H1 (cell line): ENCODE data around the gene C14orf93. TPM values are rescaled to one million over a fixed set of nuclear protein-coding genes. Genes with fewer than 3 reads are reported as not detected.

Source experiments
- CTCF ChIA-PET: fragments of 300-600 bp; sonication (Branson Sonifier 250); formaldehyde crosslinking; loops from one replicate; lab custom pipeline; 2021; ENCODE audit not compliant: partially characterized antibody; lab: Charles Lee
- POLR2A ChIA-PET: fragments of 300-600 bp; sonication (Branson Sonifier 250); formaldehyde crosslinking; loops from one replicate; lab custom pipeline; 2021; ENCODE audit warnings: inconsistent platforms; ENCODE audit not compliant: partially characterized antibody; lab: Charles Lee
- DNase-seq, 2 experiments: peaks; one replicate each; pipeline versions ENCODE4 v3.0.0 to v3.0.0-alpha.2; 2010 to 2022; ENCODE audit warnings: low spot score in 2 of 2, low read depth in 1 of 2, mixed read lengths in 1 of 2
- FAIRE-seq: peaks from 2 replicates; lab custom pipeline; 2011; peaks lifted over from hg19 to GRCh38; lab: Jason Lieb, UNC
- H2AFZ ChIP-seq: 2 replicates; pipeline ENCODE4 v1.8.1; 2012; ENCODE audit warnings: low read length, inconsistent platforms
- H2AK5ac ChIP-seq: 2 replicates; pipeline ENCODE4 v1.6.1; 2013; ENCODE audit warnings: low read depth, low read length
- H2BK120ac ChIP-seq: replicated peaks from 2 replicates; pipeline ENCODE3; 2013; ENCODE audit warnings: low read depth, low read length, inconsistent platforms
- H2BK12ac ChIP-seq: 2 replicates; pipeline ENCODE4 v1.6.1; 2013; ENCODE audit warnings: low read depth, low read length
- H2BK15ac ChIP-seq: 2 replicates; pipeline ENCODE4 v1.6.1; 2013; ENCODE audit warnings: low read length
- H2BK20ac ChIP-seq: 2 replicates; pipeline ENCODE4 v1.6.1; 2013; ENCODE audit warnings: low read length
- H2BK5ac ChIP-seq: 2 replicates; pipeline ENCODE4 v1.6.1; 2013; ENCODE audit warnings: low read depth, low read length
- H3K14ac ChIP-seq: 2 replicates; pipeline ENCODE4 v1.6.1; 2013; ENCODE audit warnings: inconsistent platforms; ENCODE audit not compliant: insufficient read length
- H3K18ac ChIP-seq: 2 replicates; pipeline ENCODE4 v1.6.1; 2013; ENCODE audit warnings: low read length; ENCODE audit errors: extremely low read depth
- H3K23ac ChIP-seq: 2 replicates; pipeline ENCODE4 v1.6.1; 2013; ENCODE audit warnings: inconsistent platforms; ENCODE audit not compliant: insufficient read length
- H3K23me2 ChIP-seq: 2 replicates; pipeline ENCODE4 v1.6.1; 2013; ENCODE audit warnings: low read depth, low read length
- H3K27ac ChIP-seq: 2 replicates; pipeline ENCODE4 v1.6.1; 2011; ENCODE audit warnings: low read depth, low read length, inconsistent platforms
- H3K27me3 ChIP-seq, 4 experiments: replicated peaks in 1 of 4; 1 replicate in 1 of 4; 2 replicates in 3 of 4; pipeline versions ENCODE4 v1.6.1 to v1.8.1; 2011 to 2013; ENCODE audit warnings: low read length in 3 of 4, mild to moderate bottlenecking in 3 of 4, inconsistent platforms in 2 of 4, mixed read lengths in 2 of 4, moderate library complexity in 1 of 4; ENCODE audit not compliant: control insufficient read depth in 3 of 4, insufficient read depth in 3 of 4; ENCODE audit errors: extremely low read depth in 1 of 4
- H3K36me3 ChIP-seq, 4 experiments: 2 replicates each; pipeline versions ENCODE4 v1.6.1 to v1.8.1; 2011 to 2013; ENCODE audit warnings: mild to moderate bottlenecking in 4 of 4, low read length in 3 of 4, moderate library complexity in 2 of 4, control low read depth in 1 of 4, inconsistent platforms in 1 of 4; ENCODE audit not compliant: insufficient read depth in 4 of 4, control insufficient read depth in 2 of 4
- H3K4ac ChIP-seq: replicated peaks from 2 replicates; pipeline ENCODE3; 2013; ENCODE audit warnings: low read length, low read depth, mixed read lengths, inconsistent platforms; ENCODE audit not compliant: insufficient read length
- H3K4me1 ChIP-seq, 4 experiments: replicated peaks in 1 of 4; 1 replicate in 1 of 4; 2 replicates in 3 of 4; pipeline versions ENCODE4 v1.6.1 to v1.8.1; 2011 to 2013; ENCODE audit warnings: low read length in 3 of 4, inconsistent platforms in 2 of 4, mixed read lengths in 1 of 4; ENCODE audit not compliant: insufficient read depth in 4 of 4, control insufficient read depth in 3 of 4
- H3K4me2 ChIP-seq, 2 experiments: 2 replicates each; pipeline versions ENCODE4 v1.6.1 to v1.8.1; 2011 to 2013; ENCODE audit warnings: low read depth in 2 of 2, low read length in 2 of 2, control low read depth in 1 of 2, inconsistent platforms in 1 of 2, mild to moderate bottlenecking in 1 of 2; ENCODE audit not compliant: insufficient read depth in 1 of 2
- H3K4me3 ChIP-seq, 4 experiments: fragments of 200-600, 300-600 bp in 1 of 4; sonication (generic), shearing (Covaris generic), sonication (Bioruptor Twin) in 1 of 4; 2 replicates each; pipeline versions ENCODE4 v1.5.1 to v1.8.1; 2011 to 2016; ENCODE audit warnings: low read length in 4 of 4, low read depth in 3 of 4, control low read depth in 2 of 4, inconsistent platforms in 2 of 4, mild to moderate bottlenecking in 2 of 4, mixed read lengths in 1 of 4, moderate library complexity in 1 of 4; ENCODE audit not compliant: insufficient read depth in 2 of 4; ENCODE audit errors: extremely low read depth in 1 of 4
- H3K56ac ChIP-seq: replicated peaks from 2 replicates; pipeline ENCODE3; 2013; ENCODE audit warnings: low read depth, mild to moderate bottlenecking, mixed read lengths, low read length, inconsistent platforms; ENCODE audit not compliant: insufficient read length
- H3K79me1 ChIP-seq: 2 replicates; pipeline ENCODE4 v1.6.1; 2013; ENCODE audit warnings: low read depth, low read length, control low read depth
- H3K79me2 ChIP-seq, 2 experiments: 2 replicates each; pipeline versions ENCODE4 v1.6.1 to v1.8.1; 2012 to 2013; ENCODE audit warnings: low read length in 2 of 2, mild to moderate bottlenecking in 2 of 2, inconsistent platforms in 1 of 2; ENCODE audit not compliant: insufficient read depth in 2 of 2, control insufficient read depth in 1 of 2
- H3K9ac ChIP-seq, 4 experiments: replicated peaks in 1 of 4; 1 replicate in 1 of 4; 2 replicates in 3 of 4; pipeline versions ENCODE4 v1.6.1 to v1.8.1; 2011 to 2013; ENCODE audit warnings: low read depth in 3 of 4, low read length in 3 of 4, control low read depth in 2 of 4, mild to moderate bottlenecking in 2 of 4, moderate library complexity in 2 of 4, inconsistent platforms in 1 of 4; ENCODE audit errors: extremely low read depth in 1 of 4
- H3K9me3 ChIP-seq, 2 experiments: 2 replicates each; pipeline versions ENCODE4 v1.6.1 to v1.8.1; 2012 to 2013; ENCODE audit warnings: mild to moderate bottlenecking in 2 of 2, moderate library complexity in 2 of 2, control low read depth in 1 of 2, inconsistent platforms in 1 of 2, low read depth in 1 of 2, low read length in 1 of 2, mixed read lengths in 1 of 2; ENCODE audit not compliant: insufficient read depth in 2 of 2
- H4K20me1 ChIP-seq, 2 experiments: replicated peaks in 1 of 2; 2 replicates each; pipeline versions ENCODE3 to v1.8.1; 2011 to 2013; ENCODE audit warnings: inconsistent platforms in 2 of 2, low read length in 2 of 2, mild to moderate bottlenecking in 1 of 2; ENCODE audit not compliant: insufficient read depth in 2 of 2, control insufficient read depth in 1 of 2
- H4K5ac ChIP-seq: 2 replicates; pipeline ENCODE4 v1.6.1; 2013; ENCODE audit warnings: low read length, low read depth, mixed read lengths, inconsistent platforms; ENCODE audit not compliant: insufficient read length
- H4K8ac ChIP-seq: 2 replicates; pipeline ENCODE4 v1.8.0; 2013; ENCODE audit warnings: mild to moderate bottlenecking, moderate library complexity, low read length, inconsistent platforms; ENCODE audit not compliant: insufficient read depth; ENCODE audit errors: extremely low read depth
- H4K91ac ChIP-seq: replicated peaks from 2 replicates; pipeline ENCODE3; 2013; ENCODE audit warnings: low read length, mixed read lengths, inconsistent platforms; ENCODE audit not compliant: insufficient read length
- ATF2 ChIP-seq: IDR thresholded peaks from 2 replicates; pipeline ENCODE4 v1.6.1; 2012; ENCODE audit warnings: low read length, inconsistent platforms
- BRCA1 ChIP-seq: IDR thresholded peaks from 2 replicates; pipeline ENCODE4 v1.6.1; 2012; ENCODE audit warnings: low read depth, low read length, improper control_type of control experiment
- EP300 ChIP-seq, 2 experiments: IDR thresholded peaks; 1 replicate in 1 of 2; 2 replicates in 1 of 2; pipeline ENCODE4 v1.6.1; 2011 to 2012; ENCODE audit warnings: low read depth in 2 of 2, low read length in 2 of 2, mild to moderate bottlenecking in 2 of 2, borderline replicate concordance in 1 of 2, inconsistent platforms in 1 of 2, moderate library complexity in 1 of 2
- KDM5A ChIP-seq: fragments of 200-600 bp; IDR thresholded peaks from 2 replicates; pipeline ENCODE4 v1.7.1; 2012; ENCODE audit warnings: mild to moderate bottlenecking, low read length, inconsistent platforms, mixed read lengths
- PHF8 ChIP-seq: fragments of 200-600 bp; sonication (generic); conservative IDR thresholded peaks from 2 replicates; pipeline ENCODE4 v1.7.1; 2012; ENCODE audit warnings: low read depth, mild to moderate bottlenecking, inconsistent platforms, low read length, moderate library complexity
- SIX5 ChIP-seq: IDR thresholded peaks from 2 replicates; pipeline ENCODE4 v1.6.1; 2011; ENCODE audit warnings: mild to moderate bottlenecking, low read depth, low read length
- TCF12 ChIP-seq: IDR thresholded peaks from 2 replicates; pipeline ENCODE4 v1.6.1; 2011; ENCODE audit warnings: low read depth, mild to moderate bottlenecking, low read length
- TEAD4 ChIP-seq: IDR thresholded peaks from 2 replicates; pipeline ENCODE4 v1.6.1; 2012; ENCODE audit warnings: low read depth, low read length, inconsistent platforms, mixed read lengths
- WGBS, 2 experiments: shearing (Covaris generic) in 1 of 2; methylation state at CpG; one replicate each; pipeline versions ENCODE4 v1.1.6 to v1.1.7; 2013 to 2015; ENCODE audit warnings: low lambda C conversion rate in 2 of 2, mixed read lengths in 2 of 2, inconsistent platforms in 1 of 2, low coverage in 1 of 2, missing lambda C conversion rate in 1 of 2; ENCODE audit not compliant: insufficient replicate concordance in 2 of 2, insufficient coverage in 1 of 2, insufficient read length in 1 of 2; ENCODE audit errors: extremely low coverage in 1 of 2, missing lambda C conversion rate in 1 of 2; 5-methylcytosine and 5-hydroxymethylcytosine counted together
- polyA plus RNA-seq, 7 experiments: library from polyadenylated mRNA; depleted of rRNA in 3 of 7; stranded (reverse) in 5 of 7; unstranded in 2 of 7; fragments of >200 nt in 5 of 7; fragments of 200-250 nt in 2 of 7; gene quantifications; 1 replicate in 5 of 7; 2 replicates in 1 of 7; 4 replicates in 1 of 7; pipeline versions ENCODE4 v1.2.1 to v1.2.3, GENCODE V29; 2011 to 2013; ENCODE audit warnings: missing spikeins in 2 of 7, mixed read lengths in 2 of 7
- total RNA-seq: library from RNA; stranded (reverse); fragmentation: NEBNext Ultra II Directional; extraction: Animal tissue kit (Norgen Biotek cat#: 25700); gene quantifications from 2 replicates; pipeline ENCODE4 v1.2.1, GENCODE V29; 2021

Gene C14orf93
- total and polyA plus RNA-seq, 2 of the 8 experiments (the other 6 are each of a cell fraction or from before 2014, with no cell fraction given) = 7.8 to 8.2 TPM

DNA sequence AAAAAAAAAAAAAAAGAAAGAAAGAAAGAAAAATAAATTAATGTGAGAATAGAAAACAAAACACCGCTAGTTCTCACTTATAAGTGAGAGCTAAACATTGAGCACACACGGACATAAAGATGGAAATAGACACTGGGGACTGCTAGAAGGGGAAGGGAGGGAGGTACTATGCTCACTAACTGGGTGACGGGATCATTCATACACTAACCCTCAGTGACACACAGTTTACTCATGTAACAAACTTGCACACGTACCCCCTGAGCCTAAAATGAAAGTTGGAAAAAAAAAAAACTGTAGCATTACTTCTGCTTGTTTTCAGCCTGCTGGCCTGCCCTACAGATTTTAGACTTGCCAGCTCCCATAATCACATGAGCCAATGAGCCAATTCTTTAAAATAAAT lies 70.3 kb downstream of the C14orf93 start:
- CTCF ChIA-PET = interaction anchor here (0.6 to 4.8 kb wide), 13 partner anchors 9 to 106 kb away, joined by 3 to 43 read pairs (median 7); partner anchors contain the start of genes HAUS4 and PRMT5
- no peak overlapping the region for H2BK20ac ChIP-seq
- H3K23ac ChIP-seq = no peak overlapping the region
- no peak overlapping the region for H3K27ac ChIP-seq
- no peak overlapping the region for H3K56ac ChIP-seq
- no peak overlapping the region for H3K14ac ChIP-seq
- H4K8ac ChIP-seq = no peak overlapping the region
- H3K23me2 ChIP-seq = no peaks in the 10 kb centered on the region
- H2BK15ac ChIP-seq = no peak overlapping the region
- no peak for FAIRE-seq
- H3K4me3 ChIP-seq = no peak overlapping the region
- H4K91ac ChIP-seq = no peak overlapping the region
- H3K27me3 ChIP-seq = no peaks in the 10 kb centered on the region
- H3K4ac ChIP-seq = no peak overlapping the region
- no peak for TF ChIP-seq ATF2
- TF ChIP-seq EP300 (IDR thresholded peaks at IDR 0.05; ENCODE audit: borderline replicate concordance in 1 of 2, low read depth in 2 of 2, low read length in 2 of 2) = no peak
- no peak for TF ChIP-seq PHF8
- TF ChIP-seq KDM5A = no peak
- TF ChIP-seq TCF12 = no peak
- no peak for TF ChIP-seq TEAD4
- TF ChIP-seq BRCA1 = no peak
- no peak for TF ChIP-seq SIX5
- TF ChIP-seq, all 59 proteins: peak for 0
- no peak for DNase-seq
- H3K4me1 ChIP-seq = no peaks in the 10 kb centered on the region
- H2BK120ac ChIP-seq = no peak overlapping the region
- no peak overlapping the region for H2BK5ac ChIP-seq
- H3K79me2 ChIP-seq = no peaks in the 10 kb centered on the region
- H3K79me1 ChIP-seq = no peaks in the 10 kb centered on the region
- no peak overlapping the region for H3K18ac ChIP-seq
- no peak overlapping the region for H2BK12ac ChIP-seq
- POLR2A ChIA-PET = interaction anchor here (5.1 kb wide), 1 partner anchor 18 kb away, joined by 26 read pairs; the partner anchor contains the start of gene HAUS4
- H3K9me3 ChIP-seq = no peaks in the 10 kb centered on the region
- no peaks in the 10 kb centered on the region for H4K20me1 ChIP-seq
- no peak overlapping the region for H3K4me2 ChIP-seq
- peaks cover 0 to 6% (median 2%) of the 10 kb centered on the region in 4 experiments; a peak in 2 of 8 replicates for H3K36me3 ChIP-seq
- no peak overlapping the region for H2AK5ac ChIP-seq
- WGBS, 2 experiments = 91% methylated on average over 4 of the region's 4 CpGs; no CpG with 5 or more reads in 1 of the 2 experiments
- no peak overlapping the region for H3K9ac ChIP-seq
- H2AFZ ChIP-seq = no peak overlapping the region
- H4K5ac ChIP-seq = no peak overlapping the region
